BE2C (cell line): ENCODE results near the gene RNF223.
A peak's percentile ranks its signal among the peaks of the same experiment; 100 is the strongest.
"Not testable (repeated sequence)": the region's sequence is repeated elsewhere in the genome, so short reads cannot be mapped to it uniquely, and the experiment has no call there.

Experiments used
- DNase-seq: peaks from one replicate; pipeline ENCODE4 v3.0.0-alpha.2; 2020
- H3K27me3 ChIP-seq: fragments of 250-450 bp; sonication (Bioruptor Pico); 2 replicates; pipeline ENCODE4 v1.5.1; 2020; ENCODE audit warnings: mild to moderate bottlenecking
- H3K36me3 ChIP-seq: fragments of 250-450 bp; sonication (Bioruptor Pico); 2 replicates; pipeline ENCODE4 v1.5.1; 2020; ENCODE audit warnings: mild to moderate bottlenecking
- H3K4me1 ChIP-seq: fragments of 250-450 bp; sonication (Bioruptor Pico); 2 replicates; pipeline ENCODE4 v1.5.1; 2020
- H3K4me3 ChIP-seq: 2 replicates; pipeline ENCODE4 v1.5.1; 2011; ENCODE audit warnings: low read depth, low read length
- H3K9me3 ChIP-seq: fragments of 250-450 bp; sonication (Bioruptor Pico); 2 replicates; pipeline ENCODE4 v1.5.1; 2020
- CTCF ChIP-seq: IDR thresholded peaks from 2 replicates; pipeline ENCODE4 v1.5.1; 2012; ENCODE audit warnings: mild to moderate bottlenecking, low read depth, low read length

Gene RNF223

GRCh38 chr1:1060281-1061000 lies 13.7 kb downstream of the RNF223 start:
- no peaks in the 10 kb centered on the region for H3K36me3 ChIP-seq
- no peaks in the 10 kb centered on the region for H3K9me3 ChIP-seq
- H3K27me3 ChIP-seq = peaks cover 64% of the 10 kb centered on the region
- DNase-seq = no peak
- H3K4me3 ChIP-seq = no peak overlapping the region
- H3K4me1 ChIP-seq = no peaks in the 10 kb centered on the region
- no peak for TF ChIP-seq CTCF

- peak; percentile 94 for DNase-seq
- TF ChIP-seq CTCF = no peak
- H3K27me3 ChIP-seq = peaks cover 64% of the 10 kb centered on the region
- no peaks in the 10 kb centered on the region for H3K4me1 ChIP-seq
- no peaks in the 10 kb centered on the region for H3K9me3 ChIP-seq
- no peaks in the 10 kb centered on the region for H3K36me3 ChIP-seq
- peak overlapping the region; percentile 38 for H3K4me3 ChIP-seq
Observed at GRCh38 chr1:1059494-1060280, 14.4 kb downstream of the RNF223 start.

GRCh38 chr1:1058921-1059493 lies 15.1 kb downstream of the RNF223 start:
- Histone ChIP-seq H3K4me3 (peak overlapping the region; percentile 38), H3K27me3 (peaks cover 60% of the 10 kb centered on the region), H3K4me1 (no peaks in the 10 kb centered on the region), H3K36me3 (no peaks in the 10 kb centered on the region), H3K9me3 (no peaks in the 10 kb centered on the region)
- no peak for TF ChIP-seq CTCF
- DNase-seq = peak; percentile 47

- H3K4me3 ChIP-seq = no peak overlapping the region
- peaks cover 53% of the 10 kb centered on the region for H3K27me3 ChIP-seq
Observed at GRCh38 chr1:1058088-1058905, 15.8 kb downstream of the RNF223 start.

GRCh38 chr1:1057769-1058087 lies 16.4 kb downstream of the RNF223 start:
- H3K27me3 ChIP-seq = peaks cover 47% of the 10 kb centered on the region
- DNase-seq, H3K36me3 ChIP-seq, H3K4me3 ChIP-seq, H3K9me3 ChIP-seq, H3K4me1 ChIP-seq: not testable (repeated sequence)

More at GRCh38 chr1:1058088-1058905, 15.8 kb downstream of the RNF223 start:
- no peaks in the 10 kb centered on the region for H3K9me3 ChIP-seq
- H3K36me3 ChIP-seq = no peaks in the 10 kb centered on the region
- no peak for TF ChIP-seq CTCF
- DNase-seq = no peak
- H3K4me1 ChIP-seq = no peaks in the 10 kb centered on the region
